ENCODE measurements around the gene MRPS27.

MRPS27 gene

DNA sequence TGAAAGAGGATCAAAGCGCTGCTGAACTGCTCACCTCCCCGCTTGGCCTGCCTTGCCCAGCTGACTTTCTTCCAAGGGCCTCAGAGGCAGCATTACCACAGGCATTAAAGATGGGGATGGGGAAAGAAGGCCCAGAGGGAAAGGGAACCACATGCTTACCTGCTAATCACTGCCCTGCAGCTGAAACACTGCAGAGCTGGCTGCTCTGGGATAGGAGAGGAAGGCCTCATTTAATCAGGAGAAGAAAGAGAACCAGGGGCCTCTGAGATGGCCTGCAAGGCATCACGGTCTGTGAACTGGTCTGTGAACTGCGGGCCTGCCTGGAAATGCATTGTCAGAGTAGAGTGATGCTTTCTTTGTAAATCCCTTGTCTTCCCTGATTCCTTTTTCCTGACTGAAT lies 44.9 kb upstream of the MRPS27 start:
- TF ChIP-seq TEAD4 (IDR thresholded peaks at IDR 0.05), result no peak
- no peak for TF ChIP-seq CEBPB (IDR thresholded peaks at IDR 0.05)
- no peak for TF ChIP-seq NFIC (IDR thresholded peaks at IDR 0.05)
- TF ChIP-seq YY1 (IDR thresholded peaks at IDR 0.05; ENCODE audit: low read depth), result no peak
- TF ChIP-seq, protein P1, sequence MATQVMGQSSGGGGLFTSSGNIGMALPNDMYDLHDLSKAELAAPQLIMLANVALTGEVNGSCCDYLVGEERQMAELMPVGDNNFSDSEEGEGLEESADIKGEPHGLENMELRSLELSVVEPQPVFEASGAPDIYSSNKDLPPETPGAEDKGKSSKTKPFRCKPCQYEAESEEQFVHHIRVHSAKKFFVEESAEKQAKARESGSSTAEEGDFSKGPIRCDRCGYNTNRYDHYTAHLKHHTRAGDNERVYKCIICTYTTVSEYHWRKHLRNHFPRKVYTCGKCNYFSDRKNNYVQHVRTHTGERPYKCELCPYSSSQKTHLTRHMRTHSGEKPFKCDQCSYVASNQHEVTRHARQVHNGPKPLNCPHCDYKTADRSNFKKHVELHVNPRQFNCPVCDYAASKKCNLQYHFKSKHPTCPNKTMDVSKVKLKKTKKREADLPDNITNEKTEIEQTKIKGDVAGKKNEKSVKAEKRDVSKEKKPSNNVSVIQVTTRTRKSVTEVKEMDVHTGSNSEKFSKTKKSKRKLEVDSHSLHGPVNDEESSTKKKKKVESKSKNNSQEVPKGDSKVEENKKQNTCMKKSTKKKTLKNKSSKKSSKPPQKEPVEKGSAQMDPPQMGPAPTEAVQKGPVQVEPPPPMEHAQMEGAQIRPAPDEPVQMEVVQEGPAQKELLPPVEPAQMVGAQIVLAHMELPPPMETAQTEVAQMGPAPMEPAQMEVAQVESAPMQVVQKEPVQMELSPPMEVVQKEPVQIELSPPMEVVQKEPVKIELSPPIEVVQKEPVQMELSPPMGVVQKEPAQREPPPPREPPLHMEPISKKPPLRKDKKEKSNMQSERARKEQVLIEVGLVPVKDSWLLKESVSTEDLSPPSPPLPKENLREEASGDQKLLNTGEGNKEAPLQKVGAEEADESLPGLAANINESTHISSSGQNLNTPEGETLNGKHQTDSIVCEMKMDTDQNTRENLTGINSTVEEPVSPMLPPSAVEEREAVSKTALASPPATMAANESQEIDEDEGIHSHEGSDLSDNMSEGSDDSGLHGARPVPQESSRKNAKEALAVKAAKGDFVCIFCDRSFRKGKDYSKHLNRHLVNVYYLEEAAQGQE (IDR thresholded peaks at IDR 0.05; ENCODE audit: low read depth), result no peak
- no peak for TF ChIP-seq CREB1 (IDR thresholded peaks at IDR 0.05; ENCODE audit: low read depth)
- TF ChIP-seq, protein P2, sequence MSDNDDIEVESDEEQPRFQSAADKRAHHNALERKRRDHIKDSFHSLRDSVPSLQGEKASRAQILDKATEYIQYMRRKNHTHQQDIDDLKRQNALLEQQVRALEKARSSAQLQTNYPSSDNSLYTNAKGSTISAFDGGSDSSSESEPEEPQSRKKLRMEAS (IDR thresholded peaks at IDR 0.05), result no peak
- no peak for TF ChIP-seq TAF1 (IDR thresholded peaks at IDR 0.05; ENCODE audit: low read depth)
- TF ChIP-seq RAD21 (IDR thresholded peaks at IDR 0.05; ENCODE audit: low read depth), result no peak
- TF ChIP-seq, protein P3, sequence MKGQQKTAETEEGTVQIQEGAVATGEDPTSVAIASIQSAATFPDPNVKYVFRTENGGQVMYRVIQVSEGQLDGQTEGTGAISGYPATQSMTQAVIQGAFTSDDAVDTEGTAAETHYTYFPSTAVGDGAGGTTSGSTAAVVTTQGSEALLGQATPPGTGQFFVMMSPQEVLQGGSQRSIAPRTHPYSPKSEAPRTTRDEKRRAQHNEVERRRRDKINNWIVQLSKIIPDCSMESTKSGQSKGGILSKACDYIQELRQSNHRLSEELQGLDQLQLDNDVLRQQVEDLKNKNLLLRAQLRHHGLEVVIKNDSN (IDR thresholded peaks at IDR 0.05), result no peak
- no peak for TF ChIP-seq EP300 (IDR thresholded peaks at IDR 0.05; ENCODE audit: borderline replicate concordance)
- no peak for TF ChIP-seq EGR1 (IDR thresholded peaks at IDR 0.05)
- TF ChIP-seq ZBTB7A (IDR thresholded peaks at IDR 0.05; ENCODE audit: low read depth), result no peak
- TF ChIP-seq FOXM1 (IDR thresholded peaks at IDR 0.05; ENCODE audit: borderline replicate concordance, low read depth), result no peak
- no peak for TF ChIP-seq TCF12 (IDR thresholded peaks at IDR 0.05; ENCODE audit: low read depth)

DNA sequence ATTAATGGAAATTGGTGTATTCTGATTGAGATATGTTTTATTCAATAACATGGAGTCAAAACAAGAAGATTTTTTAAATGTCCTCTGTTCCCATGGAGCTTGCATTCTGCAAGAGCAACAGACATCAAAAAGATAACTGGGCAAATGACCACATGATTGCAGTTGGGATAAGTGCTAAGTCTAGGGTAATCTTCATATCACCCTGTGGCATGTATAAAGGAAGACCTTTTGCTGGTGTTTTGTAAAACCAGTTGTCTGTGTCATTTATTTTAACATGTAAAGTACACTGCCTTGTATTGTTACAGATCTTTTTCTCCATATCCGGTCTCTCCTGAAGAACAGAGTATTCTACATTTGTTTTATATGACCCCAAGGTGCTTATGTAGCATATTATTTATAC lies 44.1 kb upstream of the MRPS27 start:
- TF ChIP-seq YY1 (IDR thresholded peaks at IDR 0.05; ENCODE audit: low read depth) (no peak), TAF1 (IDR thresholded peaks at IDR 0.05; ENCODE audit: low read depth) (no peak), ZBTB7A (IDR thresholded peaks at IDR 0.05; ENCODE audit: low read depth) (no peak), NFIC (IDR thresholded peaks at IDR 0.05) (no peak)
- TF ChIP-seq, protein P2 (IDR thresholded peaks at IDR 0.05), result no peak

DNA sequence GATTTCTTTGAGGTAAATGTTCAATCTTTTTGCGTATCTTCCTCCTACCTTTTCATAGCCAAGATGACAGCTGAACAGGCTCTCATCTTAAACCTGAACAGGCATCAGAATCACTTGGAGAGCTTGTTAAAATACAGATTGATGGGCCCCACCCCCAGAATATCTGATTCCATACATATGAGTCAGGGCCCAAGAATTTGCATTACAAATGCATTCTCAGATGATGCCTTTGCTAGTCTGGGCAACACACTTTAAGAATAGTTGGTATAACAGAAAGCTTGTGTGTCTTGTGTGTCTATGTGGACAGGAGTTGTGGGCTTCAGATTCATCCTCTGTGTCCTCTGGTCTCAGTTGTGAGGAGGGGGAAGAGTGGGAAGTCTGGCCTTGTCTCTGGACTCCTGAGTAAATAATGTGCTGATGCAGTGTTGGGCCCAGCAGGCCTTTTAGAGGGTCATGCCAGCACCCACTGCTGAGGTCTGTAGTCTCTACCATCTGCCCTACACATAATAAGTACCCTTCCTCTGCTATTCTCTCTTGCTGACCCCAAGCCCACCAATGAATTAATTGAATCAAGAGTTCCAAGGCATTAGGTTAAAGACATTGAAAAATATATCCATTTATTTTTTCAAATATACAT lies 43.2 kb upstream of the MRPS27 start:
- TF ChIP-seq CEBPB (IDR thresholded peaks at IDR 0.05) (no peak), RAD21 (IDR thresholded peaks at IDR 0.05; ENCODE audit: low read depth) (no peak), YY1 (IDR thresholded peaks at IDR 0.05; ENCODE audit: low read depth) (0 out of 2 replicates have a peak, but pooled peaks have one; percentile 14), TEAD4 (IDR thresholded peaks at IDR 0.05) (peak; percentile 85), CREB1 (IDR thresholded peaks at IDR 0.05; ENCODE audit: low read depth) (no peak)
- TF ChIP-seq, protein P2 (IDR thresholded peaks at IDR 0.05), result no peak

DNA sequence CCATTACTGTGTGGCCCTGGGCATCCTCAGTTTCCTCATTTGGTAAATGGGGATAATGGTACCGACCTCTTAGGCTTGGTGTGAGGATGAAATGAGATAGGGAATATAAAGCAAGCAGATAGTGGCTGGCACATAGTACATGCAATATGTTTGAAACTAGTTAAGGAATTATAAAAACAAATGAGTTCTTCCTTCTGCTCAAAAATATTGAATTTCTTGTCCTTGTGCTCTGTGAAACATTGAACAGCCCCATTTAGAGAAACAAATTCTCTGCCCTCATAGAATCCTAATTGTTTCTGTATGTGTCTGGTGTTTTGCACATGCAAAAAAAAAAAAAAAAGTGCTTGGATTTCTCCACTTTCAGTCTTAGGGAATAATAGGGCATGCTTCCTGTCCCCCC lies 39.8 kb upstream of the MRPS27 start:
- TF ChIP-seq YY1 (IDR thresholded peaks at IDR 0.05; ENCODE audit: low read depth) (no peak), CREB1 (IDR thresholded peaks at IDR 0.05; ENCODE audit: low read depth) (no peak)

DNA sequence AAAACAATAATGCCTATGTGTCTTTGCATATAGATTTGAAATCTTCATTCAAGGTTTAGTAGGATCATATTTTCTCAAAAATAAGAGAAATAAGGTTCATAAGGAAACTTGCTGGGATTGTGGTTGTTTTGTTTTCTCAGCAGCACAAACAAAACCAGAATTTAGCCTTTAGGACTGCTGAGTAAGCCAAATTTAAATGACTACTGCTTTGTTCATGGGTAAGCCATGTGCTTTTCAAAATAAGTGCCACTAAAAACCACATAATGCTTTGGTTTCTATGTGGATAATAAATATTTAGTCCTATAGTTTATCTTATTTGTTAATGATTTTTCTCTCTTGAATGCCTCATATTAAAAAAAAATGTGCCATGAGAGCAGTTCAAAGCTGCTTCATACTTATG lies 38.9 kb upstream of the MRPS27 start:
- TF ChIP-seq RAD21 (IDR thresholded peaks at IDR 0.05; ENCODE audit: low read depth) (no peak), NFIC (IDR thresholded peaks at IDR 0.05) (no peak), TAF1 (IDR thresholded peaks at IDR 0.05; ENCODE audit: low read depth) (no peak), TCF12 (IDR thresholded peaks at IDR 0.05; ENCODE audit: low read depth) (no peak), FOXM1 (IDR thresholded peaks at IDR 0.05; ENCODE audit: borderline replicate concordance, low read depth) (no peak), EP300 (IDR thresholded peaks at IDR 0.05; ENCODE audit: borderline replicate concordance) (no peak), EGR1 (IDR thresholded peaks at IDR 0.05) (no peak), CEBPB (IDR thresholded peaks at IDR 0.05) (no peak), ZBTB7A (IDR thresholded peaks at IDR 0.05; ENCODE audit: low read depth) (no peak), CREB1 (IDR thresholded peaks at IDR 0.05; ENCODE audit: low read depth) (no peak), YY1 (IDR thresholded peaks at IDR 0.05; ENCODE audit: low read depth) (no peak), TEAD4 (IDR thresholded peaks at IDR 0.05) (no peak)
- TF ChIP-seq, protein P2 (IDR thresholded peaks at IDR 0.05), result no peak
- TF ChIP-seq, protein P3 (IDR thresholded peaks at IDR 0.05), result no peak
- TF ChIP-seq, protein P1 (IDR thresholded peaks at IDR 0.05; ENCODE audit: low read depth), result no peak

DNA sequence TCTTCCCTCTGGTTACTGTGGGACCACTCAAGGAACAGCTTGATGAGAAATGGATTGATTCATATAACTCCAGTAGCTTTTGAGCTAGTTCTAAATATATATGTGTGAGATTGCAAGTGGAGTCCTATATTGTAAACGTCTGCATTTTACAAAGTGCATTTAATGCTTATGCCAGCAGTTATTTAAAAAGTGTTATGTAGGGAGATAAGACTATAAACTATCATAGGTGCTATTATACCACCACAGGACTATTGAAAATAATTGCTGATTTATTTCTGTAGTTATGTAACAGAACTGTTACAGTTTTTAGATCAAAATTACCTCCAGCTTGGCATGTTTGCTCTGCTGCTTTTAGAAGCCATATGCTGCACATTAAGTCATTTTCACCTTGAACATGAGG lies 36.3 kb upstream of the MRPS27 start:
- TF ChIP-seq, protein P3 (IDR thresholded peaks at IDR 0.05), result no peak
- TF ChIP-seq, protein P2 (IDR thresholded peaks at IDR 0.05), result no peak
- TF ChIP-seq CREB1 (IDR thresholded peaks at IDR 0.05; ENCODE audit: low read depth), result no peak
- TF ChIP-seq TAF1 (IDR thresholded peaks at IDR 0.05; ENCODE audit: low read depth), result no peak
- TF ChIP-seq TEAD4 (IDR thresholded peaks at IDR 0.05), result no peak
- no peak for TF ChIP-seq EP300 (IDR thresholded peaks at IDR 0.05; ENCODE audit: borderline replicate concordance)
- TF ChIP-seq EGR1 (IDR thresholded peaks at IDR 0.05), result no peak
- no peak for TF ChIP-seq YY1 (IDR thresholded peaks at IDR 0.05; ENCODE audit: low read depth)
- no peak for TF ChIP-seq RAD21 (IDR thresholded peaks at IDR 0.05; ENCODE audit: low read depth)
- no peak for TF ChIP-seq FOXM1 (IDR thresholded peaks at IDR 0.05; ENCODE audit: borderline replicate concordance, low read depth)
- no peak for TF ChIP-seq CEBPB (IDR thresholded peaks at IDR 0.05)
- no peak for TF ChIP-seq NFIC (IDR thresholded peaks at IDR 0.05)
- no peak for TF ChIP-seq TCF12 (IDR thresholded peaks at IDR 0.05; ENCODE audit: low read depth)
- TF ChIP-seq, protein P1 (IDR thresholded peaks at IDR 0.05; ENCODE audit: low read depth), result no peak
- TF ChIP-seq ZBTB7A (IDR thresholded peaks at IDR 0.05; ENCODE audit: low read depth), result no peak

All from Ishikawa (cell line).